HepG2 (cell line): Measurements from ENCODE around the gene S100A6. TPM values are rescaled to one million over a fixed set of nuclear protein-coding genes. Genes with fewer than 3 reads are reported as not detected.

ENCODE experiments used
- ATAC-seq: fragments of 200-7000 bp; cut with Tn5 transposase; 3 replicates; pipeline ENCODE4 v1.9.1; 2020; ENCODE audit warnings: mild to moderate bottlenecking, moderate library complexity
- BruUV-seq: library from RNA; stranded (reverse); fragments of 400-500 nt; replicated peaks from 2 replicates; lab custom pipeline; 2021; lab: Mats Ljungman, UMichigan
- CTCF ChIA-PET: fragments of 300-600 bp; formaldehyde crosslinking; extraction: SDS; loops from one replicate; lab custom pipeline; 2021; ENCODE audit warnings: low total read pairs, inconsistent platforms, low intra/inter-chr PET ratio; lab: Yijun Ruan, JAX
- POLR2A ChIA-PET: fragments of 350-600 bp; sonication (Branson Sonifier 250); formaldehyde crosslinking; loops from one replicate; lab custom pipeline; 2020; ENCODE audit warnings: antibody characterized with exemption, inconsistent platforms; lab: Yijun Ruan, JAX
- DNase-seq: peaks from one replicate; pipeline ENCODE4 v3.0.0-alpha.2; 2015; ENCODE audit warnings: low spot score
- FAIRE-seq: peaks from 3 replicates; lab custom pipeline; 2011; peaks lifted over from hg19 to GRCh38; lab: Jason Lieb, UNC
- H2AFZ ChIP-seq: one replicate; pipeline ENCODE4 v1.6.1; 2011; ENCODE audit warnings: low read length, inconsistent platforms
- H3K27ac ChIP-seq: fragments of 300-600 bp; 3 replicates; pipeline ENCODE4 v1.8.0; 2011; ENCODE audit warnings: mixed run types, mild to moderate bottlenecking, mixed read lengths, low read length, inconsistent platforms; ENCODE audit not compliant: insufficient read depth; ENCODE audit errors: extremely low read length
- H3K27me3 ChIP-seq, 2 experiments: fragments of 200-600 bp in 1 of 2; 2 replicates in 1 of 2; 3 replicates in 1 of 2; pipeline versions ENCODE4 v1.6.0 to v1.8.0; 2011; ENCODE audit warnings: low read length in 2 of 2, mild to moderate bottlenecking in 2 of 2, moderate library complexity in 2 of 2, inconsistent platforms in 1 of 2; ENCODE audit not compliant: insufficient read depth in 2 of 2, control insufficient read depth in 1 of 2
- H3K36me3 ChIP-seq, 2 experiments: fragments of 200-600 bp in 1 of 2; replicated peaks in 1 of 2; 2 replicates in 1 of 2; 3 replicates in 1 of 2; pipeline versions ENCODE4 v1.5.1 to v1.8.0; 2011; ENCODE audit warnings: low read length in 2 of 2, inconsistent platforms in 1 of 2; ENCODE audit not compliant: insufficient read depth in 2 of 2, control insufficient read depth in 1 of 2
- H3K4me1 ChIP-seq: 2 replicates; pipeline ENCODE4 v1.5.1; 2012; ENCODE audit warnings: low read length, inconsistent platforms; ENCODE audit not compliant: insufficient read depth
- H3K4me2 ChIP-seq: 2 replicates; pipeline ENCODE4 v1.6.0; 2011; ENCODE audit warnings: low read depth, low read length, inconsistent platforms
- H3K4me3 ChIP-seq, 3 experiments: fragments of 200-600 bp in 1 of 3; sonication (generic), shearing (Covaris generic) in 1 of 3; replicated peaks in 1 of 3; 2 replicates each; pipeline ENCODE4 v1.5.1; 2011 to 2016; ENCODE audit warnings: low read length in 3 of 3, inconsistent platforms in 2 of 3, low read depth in 2 of 3, mild to moderate bottlenecking in 2 of 3, control low read depth in 1 of 3, mixed read lengths in 1 of 3; ENCODE audit not compliant: insufficient read depth in 1 of 3
- H3K79me2 ChIP-seq: one replicate; pipeline ENCODE4 v1.6.1; 2011; ENCODE audit warnings: low read length, inconsistent platforms; ENCODE audit not compliant: insufficient read depth
- H3K9ac ChIP-seq: 2 replicates; pipeline ENCODE4 v1.6.0; 2011; ENCODE audit warnings: mild to moderate bottlenecking, low read depth, low read length, inconsistent platforms; ENCODE audit not compliant: insufficient read depth
- H3K9me3 ChIP-seq: 2 replicates; pipeline ENCODE4 v1.5.1; 2012; ENCODE audit warnings: mild to moderate bottlenecking, low read length
- H4K20me1 ChIP-seq: 2 replicates; pipeline ENCODE4 v1.6.0; 2011; ENCODE audit warnings: inconsistent platforms, mild to moderate bottlenecking, low read length, moderate library complexity; ENCODE audit not compliant: insufficient read depth
- ESRRA ChIP-seq: sonication (generic); formaldehyde crosslinking; IDR thresholded peaks from 2 replicates; pipeline ENCODE4 v1.5.1; 2020; ENCODE audit warnings: mild to moderate bottlenecking, low read depth, missing genetic modification reagents
- FOSL2 ChIP-seq: sonication (generic); formaldehyde crosslinking; IDR thresholded peaks from 2 replicates; pipeline ENCODE4 v1.4.0; 2020; ENCODE audit warnings: missing genetic modification reagents
- HOXD1 ChIP-seq: sonication (generic); formaldehyde crosslinking; IDR thresholded peaks from 2 replicates; pipeline ENCODE4 v1.5.0; 2020; ENCODE audit warnings: missing genetic modification reagents
- NCOA5 ChIP-seq: sonication (generic); formaldehyde crosslinking; IDR thresholded peaks from 2 replicates; pipeline ENCODE4 v1.4.0; 2020; ENCODE audit warnings: missing genetic modification reagents
- ZNF337 ChIP-seq: sonication (generic); formaldehyde crosslinking; IDR thresholded peaks from 2 replicates; pipeline ENCODE4 v1.5.1; 2020; ENCODE audit warnings: missing genetic modification reagents, low read depth, mild to moderate bottlenecking, borderline replicate concordance
- ZNF382 ChIP-seq: sonication (generic); formaldehyde crosslinking; IDR thresholded peaks from 2 replicates; pipeline ENCODE4 v1.5.0; 2020; ENCODE audit warnings: missing genetic modification reagents, mild to moderate bottlenecking, borderline replicate concordance
- ZNF850 ChIP-seq: sonication (generic); formaldehyde crosslinking; conservative IDR thresholded peaks from 2 replicates; pipeline ENCODE4 v1.9.0; 2021; ENCODE audit warnings: mild to moderate bottlenecking, missing genetic modification reagents
- WGBS: methylation state at CpG from one replicate; pipeline ENCODE4 v1.1.6; 2017; ENCODE audit warnings: low lambda C conversion rate; 5-methylcytosine and 5-hydroxymethylcytosine counted together
- in situ Hi-C: cut with HindIII; loops from 2 replicates; pipeline ENCODE4 v1.10.0; 2017; ENCODE audit warnings: low pct_unique_long_range_greater_than_20kb; ENCODE audit not compliant: extremely low pct_ligation_motif_present
- intact Hi-C: fragments of 100-400 bp; cut with micrococcal nuclease; formaldehyde crosslinking; loops from one replicate; pipeline ENCODE4 v1.10.0; 2022; ENCODE audit not compliant: unreplicated experiment
- polyA plus RNA-seq, 8 experiments: library from polyadenylated mRNA; depleted of rRNA in 3 of 8; stranded (reverse) in 7 of 8; unstranded in 1 of 8; fragments of >200 nt; fragmentation: Illumina TruSeq in 4 of 8; extraction: Trizol in 4 of 8; gene quantifications; 2 replicates each; pipeline versions ENCODE4 v1.2.1 to v1.2.3, GENCODE V29; 2011 to 2016; ENCODE audit warnings: low read depth in 4 of 8, missing spikeins in 1 of 8, mixed read lengths in 1 of 8; ENCODE audit not compliant: insufficient read depth in 1 of 8
- total RNA-seq, 5 experiments: library from RNA; depleted of rRNA; stranded (reverse); fragments of >200 nt; fragmentation: Illumina TruSeq; extraction: Trizol; gene quantifications; 2 replicates each; pipeline ENCODE4 v1.2.3, GENCODE V29; 2016; ENCODE audit warnings: low read depth in 1 of 5
- TF ChIP-seq, protein P1 (sequence below): IDR thresholded peaks from 2 replicates; pipeline ENCODE4 v1.6.1; 2016; ENCODE audit warnings: low read depth
- TF ChIP-seq, protein P2 (sequence below): sonication (generic); formaldehyde crosslinking; IDR thresholded peaks from 2 replicates; pipeline ENCODE4 v1.4.0; 2020; ENCODE audit warnings: missing genetic modification reagents, mild to moderate bottlenecking, borderline replicate concordance
- TF ChIP-seq, protein P3 (sequence below): sonication (generic); formaldehyde crosslinking; IDR thresholded peaks from 2 replicates; pipeline ENCODE4 v1.5.0; 2020; ENCODE audit warnings: missing genetic modification reagents, mild to moderate bottlenecking, borderline replicate concordance
- TF ChIP-seq, protein P4 (sequence below): sonication (generic); formaldehyde crosslinking; IDR thresholded peaks from 2 replicates; pipeline ENCODE4 v1.5.0; 2020; ENCODE audit warnings: missing genetic modification reagents

The S100A6 gene
- total and polyA plus RNA-seq, 2 of the 13 experiments (the other 11 are each of a cell fraction or from before 2014, with no cell fraction given) = 72.9 to 85.0 TPM

DNA sequence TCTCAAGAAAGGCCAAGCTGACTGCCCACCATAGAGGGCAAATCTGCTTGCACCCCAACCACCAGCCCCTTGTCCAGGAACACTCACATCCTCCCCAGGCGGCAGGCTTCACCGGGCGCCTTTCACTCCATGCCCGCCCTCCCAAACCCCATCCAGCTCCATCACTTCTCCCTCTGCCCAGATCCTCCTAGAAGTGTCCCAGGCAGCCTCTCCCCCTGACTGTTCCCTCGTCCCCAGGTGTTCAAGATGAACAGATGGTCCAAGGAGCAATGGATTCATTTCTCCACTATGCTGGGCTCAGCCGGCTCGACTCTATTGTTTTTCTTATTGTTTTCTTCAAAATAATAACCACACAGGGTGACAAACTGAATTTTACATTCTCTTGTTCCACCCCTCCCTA is 22.1 kb downstream of the S100A6 start:
- ATAC-seq = no peak
- no peaks in the 10 kb centered on the region for H3K36me3 ChIP-seq
- no peak overlapping the region for H3K4me3 ChIP-seq
- TF ChIP-seq, protein P1, sequence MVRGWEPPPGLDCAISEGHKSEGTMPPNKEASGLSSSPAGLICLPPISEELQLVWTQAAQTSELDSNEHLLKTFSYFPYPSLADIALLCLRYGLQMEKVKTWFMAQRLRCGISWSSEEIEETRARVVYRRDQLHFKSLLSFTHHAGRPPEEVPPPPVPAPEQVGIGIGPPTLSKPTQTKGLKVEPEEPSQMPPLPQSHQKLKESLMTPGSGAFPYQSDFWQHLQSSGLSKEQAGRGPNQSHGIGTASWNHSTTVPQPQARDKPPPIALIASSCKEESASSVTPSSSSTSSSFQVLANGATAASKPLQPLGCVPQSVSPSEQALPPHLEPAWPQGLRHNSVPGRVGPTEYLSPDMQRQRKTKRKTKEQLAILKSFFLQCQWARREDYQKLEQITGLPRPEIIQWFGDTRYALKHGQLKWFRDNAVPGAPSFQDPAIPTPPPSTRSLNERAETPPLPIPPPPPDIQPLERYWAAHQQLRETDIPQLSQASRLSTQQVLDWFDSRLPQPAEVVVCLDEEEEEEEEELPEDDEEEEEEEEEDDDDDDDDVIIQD (CRISPR knock-in tag) = no peak
- TF ChIP-seq FOSL2 (CRISPR knock-in tag) (no peak), ZNF850 (CRISPR knock-in tag) (no peak), ESRRA (CRISPR knock-in tag) (no peak), ZNF382 (CRISPR knock-in tag) (no peak), ZNF337 (CRISPR knock-in tag) (no peak), NCOA5 (CRISPR knock-in tag) (no peak), HOXD1 (CRISPR knock-in tag) (no peak)
- TF ChIP-seq, protein P2, sequence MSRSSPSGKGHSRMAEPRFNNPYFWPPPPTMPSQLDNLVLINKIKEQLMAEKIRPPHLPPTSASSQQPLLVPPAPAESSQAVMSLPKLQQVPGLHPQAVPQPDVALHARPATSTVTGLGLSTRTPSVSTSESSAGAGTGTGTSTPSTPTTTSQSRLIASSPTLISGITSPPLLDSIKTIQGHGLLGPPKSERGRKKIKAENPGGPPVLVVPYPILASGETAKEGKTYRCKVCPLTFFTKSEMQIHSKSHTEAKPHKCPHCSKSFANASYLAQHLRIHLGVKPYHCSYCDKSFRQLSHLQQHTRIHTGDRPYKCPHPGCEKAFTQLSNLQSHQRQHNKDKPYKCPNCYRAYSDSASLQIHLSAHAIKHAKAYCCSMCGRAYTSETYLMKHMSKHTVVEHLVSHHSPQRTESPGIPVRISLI (CRISPR knock-in tag) = no peak
- TF ChIP-seq, protein P3, sequence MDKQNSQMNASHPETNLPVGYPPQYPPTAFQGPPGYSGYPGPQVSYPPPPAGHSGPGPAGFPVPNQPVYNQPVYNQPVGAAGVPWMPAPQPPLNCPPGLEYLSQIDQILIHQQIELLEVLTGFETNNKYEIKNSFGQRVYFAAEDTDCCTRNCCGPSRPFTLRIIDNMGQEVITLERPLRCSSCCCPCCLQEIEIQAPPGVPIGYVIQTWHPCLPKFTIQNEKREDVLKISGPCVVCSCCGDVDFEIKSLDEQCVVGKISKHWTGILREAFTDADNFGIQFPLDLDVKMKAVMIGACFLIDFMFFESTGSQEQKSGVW (CRISPR knock-in tag) = no peak
- TF ChIP-seq, protein P4, sequence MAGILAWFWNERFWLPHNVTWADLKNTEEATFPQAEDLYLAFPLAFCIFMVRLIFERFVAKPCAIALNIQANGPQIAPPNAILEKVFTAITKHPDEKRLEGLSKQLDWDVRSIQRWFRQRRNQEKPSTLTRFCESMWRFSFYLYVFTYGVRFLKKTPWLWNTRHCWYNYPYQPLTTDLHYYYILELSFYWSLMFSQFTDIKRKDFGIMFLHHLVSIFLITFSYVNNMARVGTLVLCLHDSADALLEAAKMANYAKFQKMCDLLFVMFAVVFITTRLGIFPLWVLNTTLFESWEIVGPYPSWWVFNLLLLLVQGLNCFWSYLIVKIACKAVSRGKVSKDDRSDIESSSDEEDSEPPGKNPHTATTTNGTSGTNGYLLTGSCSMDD = no peak
- TF ChIP-seq, all 625 proteins: peak for 0
- H3K79me2 ChIP-seq = no peaks in the 10 kb centered on the region
- intact Hi-C loops (loop anchor here (5.0 kb wide), 1 partner anchor 114 kb away; the partner anchor contains the start of genes S100A1 and S100A13), in situ Hi-C loops (loop anchor here (10.0 kb wide), 2 partner anchors 231 to 261 kb away; partner anchors contain the start of gene SLC27A3)
- DNase-seq (no peak), FAIRE-seq (no peak)
- H3K9ac ChIP-seq = no peak overlapping the region
- POLR2A ChIA-PET = no interaction called here
- H3K4me1 ChIP-seq = peaks cover 11% of the 10 kb centered on the region; the same call in 1 of the 2 replicates
- no peaks in the 10 kb centered on the region for H3K9me3 ChIP-seq
- no peak overlapping the region for H2AFZ ChIP-seq
- H3K27ac ChIP-seq = no peak overlapping the region
- H3K27me3 ChIP-seq = no peaks in the 10 kb centered on the region; a peak in 3 of 5 replicates
- CTCF ChIA-PET = no interaction called here
- H4K20me1 ChIP-seq = no peaks in the 10 kb centered on the region
- no peak overlapping the region for H3K4me2 ChIP-seq
- BruUV-seq = no TSS peak
- WGBS = 59% methylated on average over 7 of the region's 7 CpGs
